ENCODE measurements around the gene CHPT1.

- TF ChIP-seq CTCF (IDR thresholded peaks at IDR 0.05) (no peak), POLR2A (IDR thresholded peaks at IDR 0.05) (no peak)
Observed at GRCh38 chr12:101678081-101678480, 19.4 kb upstream of the CHPT1 start.
